OCI-LY3 (cell line): ENCODE results near the gene ST6GAL1.
"Not testable (repeated sequence)": the region's sequence is repeated elsewhere in the genome, so short reads cannot be mapped to it uniquely, and the experiment has no call there.

Source experiments
- EZH2phosphoT487 ChIP-seq: fragments of 200-600 bp; shearing (Covaris generic); IDR thresholded peaks from 2 replicates; pipeline ENCODE4 v1.6.1; 2018; ENCODE audit warnings: antibody characterized with exemption, mixed run types, low read depth
- TF ChIP-seq, protein P1 (sequence below): fragments of 200-600, 300-600 bp; sonication (generic); IDR thresholded peaks from 2 replicates; pipeline ENCODE4 v1.5.1; 2014; ENCODE audit warnings: antibody characterized with exemption, low read length, low read depth

DNA sequence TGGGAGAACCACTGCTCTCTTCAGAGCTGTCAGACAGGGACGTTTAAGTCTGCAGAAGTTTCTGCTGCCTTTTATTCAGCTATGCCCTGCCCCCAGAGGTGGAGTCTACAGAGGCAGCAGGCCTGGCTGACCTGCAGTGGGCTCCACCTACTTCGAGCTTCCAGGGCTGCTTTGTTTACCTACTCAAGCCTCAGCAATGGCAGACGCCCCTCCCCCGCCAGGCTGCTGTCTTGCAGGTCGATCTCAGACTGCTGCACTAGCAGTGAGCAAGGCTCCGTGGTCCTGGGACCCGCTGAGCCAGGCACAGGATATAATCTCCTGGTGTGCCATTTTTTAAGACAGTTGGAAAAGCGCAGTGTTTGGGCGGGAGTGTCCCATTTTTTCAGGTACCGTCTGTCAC is 127.5 kb downstream of the ST6GAL1 start:
- TF ChIP-seq, protein P1, sequence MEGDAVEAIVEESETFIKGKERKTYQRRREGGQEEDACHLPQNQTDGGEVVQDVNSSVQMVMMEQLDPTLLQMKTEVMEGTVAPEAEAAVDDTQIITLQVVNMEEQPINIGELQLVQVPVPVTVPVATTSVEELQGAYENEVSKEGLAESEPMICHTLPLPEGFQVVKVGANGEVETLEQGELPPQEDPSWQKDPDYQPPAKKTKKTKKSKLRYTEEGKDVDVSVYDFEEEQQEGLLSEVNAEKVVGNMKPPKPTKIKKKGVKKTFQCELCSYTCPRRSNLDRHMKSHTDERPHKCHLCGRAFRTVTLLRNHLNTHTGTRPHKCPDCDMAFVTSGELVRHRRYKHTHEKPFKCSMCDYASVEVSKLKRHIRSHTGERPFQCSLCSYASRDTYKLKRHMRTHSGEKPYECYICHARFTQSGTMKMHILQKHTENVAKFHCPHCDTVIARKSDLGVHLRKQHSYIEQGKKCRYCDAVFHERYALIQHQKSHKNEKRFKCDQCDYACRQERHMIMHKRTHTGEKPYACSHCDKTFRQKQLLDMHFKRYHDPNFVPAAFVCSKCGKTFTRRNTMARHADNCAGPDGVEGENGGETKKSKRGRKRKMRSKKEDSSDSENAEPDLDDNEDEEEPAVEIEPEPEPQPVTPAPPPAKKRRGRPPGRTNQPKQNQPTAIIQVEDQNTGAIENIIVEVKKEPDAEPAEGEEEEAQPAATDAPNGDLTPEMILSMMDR: not testable (repeated sequence)
- not testable (repeated sequence) for TF ChIP-seq EZH2phosphoT487
